GM19240 (cell line): ENCODE measurements around the gene RARS2.
"Not testable (repeated sequence)": the region's sequence is repeated elsewhere in the genome, so short reads cannot be mapped to it uniquely, and the experiment has no call there.

Experiments used
- DNase-seq: peaks from one replicate; pipeline ENCODE4 v3.0.0; 2011; ENCODE audit warnings: low spot score; ENCODE audit not compliant: insufficient read length

Gene RARS2

GRCh38 chr6:87589693-87590416 lies at the start of gene RARS2, which contains the start of gene ORC3:
TSS of gene RARS2 (minus strand) at chr6:87589987. CDS start at chr6:87589957, 30 bp downstream.
TSS of gene ORC3 (plus strand) at chr6:87590135. CDS start at chr6:87590169, 34 bp downstream.
- peak; percentile 88 for DNase-seq

- DNase-seq = no peak
These were observed 49.6 kb upstream of the RARS2 start for GRCh38 chr6:87639373-87639772.

- no peak for DNase-seq
These were observed 47.3 kb upstream of the RARS2 start for GRCh38 chr6:87637106-87637505.

GRCh38 chr6:87636315-87636714 lies 46.5 kb upstream of the RARS2 start:
- no peak for DNase-seq

- no peak for DNase-seq
These were observed 44.1 kb upstream of the RARS2 start for GRCh38 chr6:87633851-87634250.

- no peak for DNase-seq
These were observed 41.0 kb upstream of the RARS2 start for GRCh38 chr6:87630746-87631145.

GRCh38 chr6:87628881-87629280 lies 39.1 kb upstream of the RARS2 start:
- no peak for DNase-seq

GRCh38 chr6:87628424-87628823 lies 38.6 kb upstream of the RARS2 start:
- DNase-seq = no peak

- no peak for DNase-seq
These were observed 33.5 kb upstream of the RARS2 start for GRCh38 chr6:87623248-87623647.

GRCh38 chr6:87618531-87618930 lies 28.7 kb upstream of the RARS2 start:
- DNase-seq = no peak

GRCh38 chr6:87617405-87617804 lies 27.6 kb upstream of the RARS2 start:
- DNase-seq = no peak

- not testable (repeated sequence) for DNase-seq
These were observed 23.2 kb upstream of the RARS2 start for GRCh38 chr6:87613018-87613417.

GRCh38 chr6:87608802-87609201 lies 19.0 kb upstream of the RARS2 start:
- DNase-seq = no peak

GRCh38 chr6:87606199-87606598 lies 16.4 kb upstream of the RARS2 start:
- no peak for DNase-seq

- no peak for DNase-seq
These were observed 10.8 kb upstream of the RARS2 start for GRCh38 chr6:87600576-87600975.

GRCh38 chr6:87590990-87591389 lies 1.2 kb upstream of the RARS2 start:
- no peak for DNase-seq

GRCh38 chr6:87590417-87590880 lies 662 bp upstream of the RARS2 start:
- no peak for DNase-seq

GRCh38 chr6:87588756-87589407 lies 905 bp downstream of the RARS2 start:
- no peak for DNase-seq

- DNase-seq = no peak
These were observed 3.3 kb downstream of the RARS2 start for GRCh38 chr6:87586371-87587077.

GRCh38 chr6:87583822-87584221 lies 6.0 kb downstream of the RARS2 start:
- no peak for DNase-seq

GRCh38 chr6:87575423-87575822 lies 14.4 kb downstream of the RARS2 start:
- no peak for DNase-seq

- DNase-seq = no peak
These were observed 15.5 kb downstream of the RARS2 start for GRCh38 chr6:87574237-87574804.
